Measurements from ENCODE around the gene GLA.

GRCh38 chrX:101416691-101417090 is 9.0 kb upstream of the GLA start:
- TF ChIP-seq CTCF (conservative IDR thresholded peaks at IDR 0.05; ENCODE audit: low read depth, low read length): no peak
- TF ChIP-seq EZH2phosphoT487 (IDR thresholded peaks at IDR 0.05; ENCODE audit: borderline replicate concordance, low read length): no peak

Data from PC-3 (cell line).